Measurements from ENCODE around the gene UGT2A1.

GRCh38 chr4:69702201-69702600 lies 49.2 kb upstream of the UGT2A1 start:
- TF ChIP-seq CTCF (optimal IDR thresholded peaks at IDR 0.05 in 1 of 3, IDR thresholded peaks at IDR 0.05 in 1 of 3, conservative IDR thresholded peaks at IDR 0.05 in 1 of 3; ENCODE audit: extremely low read depth in 1 of 3, insufficient read depth in 2 of 3, low read length in 3 of 3) (no peak), EZH2 (IDR thresholded peaks at IDR 0.05; ENCODE audit: low read length) (no peak)

All from keratinocyte (primary cell).